GM12891 (cell line): ENCODE data around the gene EPHA10.

Experiments
- PAX5 ChIP-seq: IDR thresholded peaks from 2 replicates; pipeline ENCODE4 v1.6.1; 2011; ENCODE audit warnings: low read length, moderate library complexity, mild to moderate bottlenecking; ENCODE audit not compliant: insufficient read depth, severe bottlenecking
- POLR2A ChIP-seq: IDR thresholded peaks from 2 replicates; pipeline ENCODE4 v1.6.1; 2011; ENCODE audit warnings: low read depth, low read length, control low read depth
- POLR2AphosphoS5 ChIP-seq: IDR thresholded peaks from 2 replicates; pipeline ENCODE4 v1.6.1; 2011; ENCODE audit warnings: low read depth, low read length, control low read depth
- POU2F2 ChIP-seq: IDR thresholded peaks from 2 replicates; pipeline ENCODE4 v1.6.1; 2011; ENCODE audit warnings: low read depth, mild to moderate bottlenecking, control low read depth, low read length, moderate library complexity
- TAF1 ChIP-seq: IDR thresholded peaks from 2 replicates; pipeline ENCODE4 v1.6.1; 2011; ENCODE audit warnings: low read depth, low read length, control low read depth

GRCh38 chr1:37685722-37686121 lies 79.2 kb downstream of the EPHA10 start:
- TF ChIP-seq POLR2AphosphoS5 (no peak), POLR2A (no peak), TAF1 (no peak), PAX5 (no peak), POU2F2 (no peak)
